ENCODE data around the gene WBP1.

- TF ChIP-seq, protein P1, sequence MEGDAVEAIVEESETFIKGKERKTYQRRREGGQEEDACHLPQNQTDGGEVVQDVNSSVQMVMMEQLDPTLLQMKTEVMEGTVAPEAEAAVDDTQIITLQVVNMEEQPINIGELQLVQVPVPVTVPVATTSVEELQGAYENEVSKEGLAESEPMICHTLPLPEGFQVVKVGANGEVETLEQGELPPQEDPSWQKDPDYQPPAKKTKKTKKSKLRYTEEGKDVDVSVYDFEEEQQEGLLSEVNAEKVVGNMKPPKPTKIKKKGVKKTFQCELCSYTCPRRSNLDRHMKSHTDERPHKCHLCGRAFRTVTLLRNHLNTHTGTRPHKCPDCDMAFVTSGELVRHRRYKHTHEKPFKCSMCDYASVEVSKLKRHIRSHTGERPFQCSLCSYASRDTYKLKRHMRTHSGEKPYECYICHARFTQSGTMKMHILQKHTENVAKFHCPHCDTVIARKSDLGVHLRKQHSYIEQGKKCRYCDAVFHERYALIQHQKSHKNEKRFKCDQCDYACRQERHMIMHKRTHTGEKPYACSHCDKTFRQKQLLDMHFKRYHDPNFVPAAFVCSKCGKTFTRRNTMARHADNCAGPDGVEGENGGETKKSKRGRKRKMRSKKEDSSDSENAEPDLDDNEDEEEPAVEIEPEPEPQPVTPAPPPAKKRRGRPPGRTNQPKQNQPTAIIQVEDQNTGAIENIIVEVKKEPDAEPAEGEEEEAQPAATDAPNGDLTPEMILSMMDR (IDR thresholded peaks at IDR 0.05; ENCODE audit: extremely low read depth in 1 of 2, insufficient read depth in 1 of 2, low read depth in 1 of 2, low read length in 2 of 2) = no peak
- TF ChIP-seq EZH2 (IDR thresholded peaks at IDR 0.05; ENCODE audit: borderline replicate concordance, low read depth, low read length, severe bottlenecking) (no peak), POLR2AphosphoS5 (IDR thresholded peaks at IDR 0.05; ENCODE audit: insufficient read depth, low read depth, low read length) (no peak), POLR2A (IDR thresholded peaks at IDR 0.05; ENCODE audit: low read depth, low read length) (no peak), JUN (IDR thresholded peaks at IDR 0.05; ENCODE audit: borderline replicate concordance, insufficient read depth, insufficient read length, low read depth) (no peak), FOS (IDR thresholded peaks at IDR 0.05; ENCODE audit: borderline replicate concordance, insufficient read depth, low read length) (no peak), MAX (IDR thresholded peaks at IDR 0.05; ENCODE audit: insufficient read depth, insufficient read length) (no peak), GATA2 (IDR thresholded peaks at IDR 0.05; ENCODE audit: insufficient read depth, insufficient read length, low read depth, low read length) (no peak), MYC (IDR thresholded peaks at IDR 0.05; ENCODE audit: low read depth, low read length) (no peak)
These were observed 13.3 kb downstream of the WBP1 start for GRCh38 chr2:74471332-74472065.

Measured in endothelial cell of umbilical vein (primary cell).